Stimulated activated CD8-positive, alpha-beta memory T cell treated with anti-CD3 and anti-CD28 coated beads, Interleukin-2, amount 100 ng/mL, for 48 hours (primary cell): ENCODE measurements around the gene PDIK1L.

Experiments used
- DNase-seq, 2 donors: peaks; one replicate each; pipeline ENCODE4 v3.0.0-alpha.2; 2020; ENCODE audit warnings: low read depth in 2 of 2

Gene PDIK1L

DNA sequence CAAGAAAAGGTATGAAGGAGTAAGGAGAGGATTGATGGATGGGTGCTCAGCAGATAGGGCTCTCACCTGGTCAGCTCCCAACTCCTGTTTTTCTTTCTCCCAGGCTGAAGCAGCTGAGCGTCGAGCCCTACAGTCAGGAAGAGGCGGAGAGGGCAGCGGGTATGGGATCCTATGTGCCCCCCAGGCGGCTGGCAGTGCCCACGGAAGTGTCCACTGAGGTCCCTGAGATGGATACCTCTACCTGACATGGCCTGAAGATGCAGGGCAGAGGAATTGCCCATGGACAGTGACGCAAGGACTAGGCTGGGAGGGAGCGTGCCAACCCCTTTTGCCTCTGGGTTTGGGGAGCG lies 58.8 kb downstream of the PDIK1L start:
- DNase-seq = no peak

DNA sequence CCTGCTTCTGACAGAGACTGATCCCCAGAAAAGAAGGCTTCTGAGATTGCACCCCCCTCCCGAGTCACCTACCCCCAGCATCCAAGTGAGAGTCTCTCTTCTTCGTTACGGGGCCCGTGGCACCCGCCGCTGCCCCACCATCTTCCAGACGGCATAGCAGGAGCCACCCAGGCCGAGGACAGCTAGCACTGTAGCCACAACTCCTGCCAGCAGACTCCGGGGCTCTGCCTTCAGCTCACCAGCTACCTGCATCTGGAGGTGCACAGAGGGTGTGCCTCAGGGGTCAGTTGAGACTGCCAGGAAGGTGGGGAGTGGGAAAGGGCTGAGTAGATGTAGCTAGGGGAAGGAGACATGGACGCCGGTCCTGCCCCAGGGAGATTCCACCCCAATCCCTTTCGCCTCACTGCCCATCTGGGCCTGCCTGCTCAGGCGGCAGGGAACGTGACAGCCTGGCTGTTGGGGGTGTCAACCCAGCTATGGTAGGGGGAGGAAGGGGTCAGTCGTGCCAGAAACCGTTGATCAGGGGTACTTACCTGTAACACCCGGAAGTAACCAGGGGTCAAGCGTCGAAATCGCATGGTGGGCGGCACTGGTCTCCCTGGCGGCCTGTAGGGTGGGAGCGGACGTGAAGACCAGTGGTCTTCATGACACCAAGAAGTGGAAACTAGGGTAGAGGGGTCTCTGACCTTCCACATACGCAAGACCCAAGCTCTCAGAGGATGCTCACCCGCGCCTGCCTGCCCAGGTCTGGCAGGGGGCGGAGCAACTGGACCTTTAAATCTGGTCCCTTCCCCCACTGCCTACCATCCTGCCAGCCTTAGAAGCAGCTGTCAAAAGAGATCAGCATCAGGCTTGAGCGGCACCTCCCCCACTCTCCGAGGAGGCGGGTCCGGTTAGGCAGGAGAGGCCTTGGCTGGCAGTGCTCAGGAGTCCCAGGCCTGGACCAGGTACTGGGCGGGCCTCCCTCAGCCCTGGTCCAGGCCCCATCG lies 59.8 kb downstream of the PDIK1L start, which contains the start of gene ZNF593OS:
Gene ZNF593OS, minus strand, starts transcription at position 749 of the 989 bp plus-strand sequence. Its CDS starts 171 bp downstream, at position 578.
- DNase-seq = no peak
